ENCODE measurements around the gene ATP2C1. TPM values are rescaled to one million over a fixed set of nuclear protein-coding genes. Genes with fewer than 3 reads are reported as not detected.
A peak's percentile ranks its signal among the peaks of the same experiment; 100 is the strongest.

The ATP2C1 gene
- total and polyA plus RNA-seq, 2 of the 13 experiments (the other 11 are each of a cell fraction or from before 2014, with no cell fraction given): 32.4 to 37.6 TPM

GRCh38 chr3:130894130-130894985 lies 474 bp downstream of the ATP2C1 start (continued):
- TF ChIP-seq, protein P1, sequence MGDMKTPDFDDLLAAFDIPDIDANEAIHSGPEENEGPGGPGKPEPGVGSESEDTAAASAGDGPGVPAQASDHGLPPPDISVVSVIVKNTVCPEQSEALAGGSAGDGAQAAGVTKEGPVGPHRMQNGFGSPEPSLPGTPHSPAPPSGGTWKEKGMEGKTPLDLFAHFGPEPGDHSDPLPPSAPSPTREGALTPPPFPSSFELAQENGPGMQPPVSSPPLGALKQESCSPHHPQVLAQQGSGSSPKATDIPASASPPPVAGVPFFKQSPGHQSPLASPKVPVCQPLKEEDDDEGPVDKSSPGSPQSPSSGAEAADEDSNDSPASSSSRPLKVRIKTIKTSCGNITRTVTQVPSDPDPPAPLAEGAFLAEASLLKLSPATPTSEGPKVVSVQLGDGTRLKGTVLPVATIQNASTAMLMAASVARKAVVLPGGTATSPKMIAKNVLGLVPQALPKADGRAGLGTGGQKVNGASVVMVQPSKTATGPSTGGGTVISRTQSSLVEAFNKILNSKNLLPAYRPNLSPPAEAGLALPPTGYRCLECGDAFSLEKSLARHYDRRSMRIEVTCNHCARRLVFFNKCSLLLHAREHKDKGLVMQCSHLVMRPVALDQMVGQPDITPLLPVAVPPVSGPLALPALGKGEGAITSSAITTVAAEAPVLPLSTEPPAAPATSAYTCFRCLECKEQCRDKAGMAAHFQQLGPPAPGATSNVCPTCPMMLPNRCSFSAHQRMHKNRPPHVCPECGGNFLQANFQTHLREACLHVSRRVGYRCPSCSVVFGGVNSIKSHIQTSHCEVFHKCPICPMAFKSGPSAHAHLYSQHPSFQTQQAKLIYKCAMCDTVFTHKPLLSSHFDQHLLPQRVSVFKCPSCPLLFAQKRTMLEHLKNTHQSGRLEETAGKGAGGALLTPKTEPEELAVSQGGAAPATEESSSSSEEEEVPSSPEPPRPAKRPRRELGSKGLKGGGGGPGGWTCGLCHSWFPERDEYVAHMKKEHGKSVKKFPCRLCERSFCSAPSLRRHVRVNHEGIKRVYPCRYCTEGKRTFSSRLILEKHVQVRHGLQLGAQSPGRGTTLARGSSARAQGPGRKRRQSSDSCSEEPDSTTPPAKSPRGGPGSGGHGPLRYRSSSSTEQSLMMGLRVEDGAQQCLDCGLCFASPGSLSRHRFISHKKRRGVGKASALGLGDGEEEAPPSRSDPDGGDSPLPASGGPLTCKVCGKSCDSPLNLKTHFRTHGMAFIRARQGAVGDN (CRISPR knock-in tag; IDR thresholded peaks at IDR 0.05): peak; percentile 69
- peak; percentile 8 for TF ChIP-seq ASH2L (IDR thresholded peaks at IDR 0.05; ENCODE audit: insufficient read length, low read depth, low read length)
- no peak for TF ChIP-seq ZNF30 (CRISPR knock-in tag; IDR thresholded peaks at IDR 0.05)
- no peak for TF ChIP-seq TCF7 (IDR thresholded peaks at IDR 0.05; ENCODE audit: low read depth)
- TF ChIP-seq MED1 (CRISPR knock-in tag; IDR thresholded peaks at IDR 0.05): no peak
- TF ChIP-seq RAD21 (CRISPR knock-in tag; IDR thresholded peaks at IDR 0.05): 0 out of 2 replicates have a peak, but pooled peaks have one; percentile 12
- TF ChIP-seq YEATS4 (CRISPR knock-in tag; IDR thresholded peaks at IDR 0.05; ENCODE audit: borderline replicate concordance): no peak
- TF ChIP-seq TFDP2 (CRISPR knock-in tag; IDR thresholded peaks at IDR 0.05): 0 out of 2 replicates have a peak, but pooled peaks have one; percentile 4
- no peak for TF ChIP-seq ZNF124 (CRISPR knock-in tag; IDR thresholded peaks at IDR 0.05)
- TF ChIP-seq ZBTB25 (CRISPR knock-in tag; IDR thresholded peaks at IDR 0.05): no peak
- TF ChIP-seq ZNF607 (CRISPR knock-in tag; IDR thresholded peaks at IDR 0.05; ENCODE audit: borderline replicate concordance): no peak
- no peak for TF ChIP-seq MYPOP (CRISPR knock-in tag; IDR thresholded peaks at IDR 0.05)
- TF ChIP-seq DR1 (CRISPR knock-in tag; IDR thresholded peaks at IDR 0.05): no peak
- TF ChIP-seq POLR2AphosphoS5 (IDR thresholded peaks at IDR 0.05; ENCODE audit: low read depth, low read length): no peak
- 0 out of 2 replicates have a peak, but pooled peaks have one; percentile 38 for TF ChIP-seq ZBTB7A (CRISPR knock-in tag; IDR thresholded peaks at IDR 0.05)
- TF ChIP-seq ZNF510 (CRISPR knock-in tag; IDR thresholded peaks at IDR 0.05; ENCODE audit: low read depth): no peak
- TF ChIP-seq ZNF512 (CRISPR knock-in tag; IDR thresholded peaks at IDR 0.05): no peak
- TF ChIP-seq SP5 (CRISPR knock-in tag; IDR thresholded peaks at IDR 0.05; ENCODE audit: borderline replicate concordance, low read depth): 0 out of 2 replicates have a peak, but pooled peaks have one; percentile 32
- TF ChIP-seq, protein P2, sequence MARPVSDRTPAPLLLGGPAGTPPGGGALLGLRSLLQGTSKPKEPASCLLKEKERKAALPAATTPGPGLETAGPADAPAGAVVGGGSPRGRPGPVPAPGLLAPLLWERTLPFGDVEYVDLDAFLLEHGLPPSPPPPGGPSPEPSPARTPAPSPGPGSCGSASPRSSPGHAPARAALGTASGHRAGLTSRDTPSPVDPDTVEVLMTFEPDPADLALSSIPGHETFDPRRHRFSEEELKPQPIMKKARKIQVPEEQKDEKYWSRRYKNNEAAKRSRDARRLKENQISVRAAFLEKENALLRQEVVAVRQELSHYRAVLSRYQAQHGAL (CRISPR knock-in tag; IDR thresholded peaks at IDR 0.05; ENCODE audit: not compliant biosample characterization): no peak

All from HepG2 (cell line).